ENCODE data around the gene MAPK8IP1. TPM values are rescaled to one million over a fixed set of nuclear protein-coding genes. Genes with fewer than 3 reads are reported as not detected.
"Not testable (repeated sequence)": the region's sequence is repeated elsewhere in the genome, so short reads cannot be mapped to it uniquely, and the experiment has no call there.

MAPK8IP1 gene
- polyA plus RNA-seq (2013, experiment 1 of 2; ENCODE audit: insufficient read length) = 10.6 TPM
- polyA plus RNA-seq (2013, experiment 2 of 2; ENCODE audit: insufficient read length) = 6.1 TPM

DNA sequence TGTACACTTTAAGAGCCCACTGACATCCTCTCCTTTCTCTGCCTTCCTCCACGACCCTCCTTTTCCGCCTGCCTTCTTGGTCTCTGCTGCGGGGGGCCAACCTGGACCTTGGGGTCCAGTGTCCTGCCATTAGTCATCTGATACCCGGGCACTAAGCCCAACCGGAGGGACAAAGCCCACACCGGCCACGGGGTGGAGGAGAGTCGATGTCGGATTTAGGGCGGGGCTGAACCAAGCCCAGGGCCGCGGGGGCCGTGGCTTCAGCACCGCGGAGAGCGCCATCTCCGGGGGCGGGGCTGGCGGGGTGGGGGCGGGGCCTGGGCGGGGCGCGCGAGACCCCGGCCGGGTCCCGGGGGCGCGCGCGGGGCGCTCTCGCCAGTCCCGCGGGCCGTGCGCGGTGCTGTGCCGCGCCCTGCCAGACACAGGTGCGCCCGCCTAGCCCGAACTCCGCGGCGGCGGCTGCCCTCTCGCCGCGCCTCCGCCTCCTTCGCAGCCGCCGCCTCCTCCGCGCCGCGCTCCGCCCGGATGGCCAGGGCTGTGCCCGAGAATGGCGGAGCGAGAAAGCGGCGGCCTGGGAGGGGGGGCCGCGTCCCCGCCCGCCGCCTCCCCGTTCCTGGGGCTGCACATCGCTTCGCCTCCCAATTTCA is at the start of gene MAPK8IP1:
TSS of gene MAPK8IP1 (plus strand) at position 378 of the 647 bp plus-strand sequence. CDS start at position 548, 170 bp downstream.
- peak; percentile 39 for DNase-seq

DNA sequence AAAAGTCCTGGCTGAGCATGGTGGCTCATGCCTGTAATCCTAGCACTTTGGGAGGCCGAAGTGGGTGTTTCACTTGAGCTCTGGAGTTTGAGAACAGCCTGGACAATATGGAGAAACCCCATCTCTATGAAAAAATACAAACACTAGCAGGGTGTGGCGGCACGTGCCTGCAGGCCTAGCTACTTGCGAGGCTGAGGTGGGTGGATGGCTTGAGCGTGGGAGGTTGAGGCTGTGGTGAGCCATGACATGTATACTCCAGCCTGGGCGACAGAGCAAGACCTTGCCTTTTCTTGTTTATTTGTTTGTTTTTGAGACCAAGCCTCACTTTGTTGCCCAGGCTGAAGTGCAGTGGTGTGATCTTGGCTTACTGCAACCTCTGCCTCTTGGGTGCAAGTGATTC is 46.2 kb upstream of the MAPK8IP1 start:
- no peak for DNase-seq

DNA sequence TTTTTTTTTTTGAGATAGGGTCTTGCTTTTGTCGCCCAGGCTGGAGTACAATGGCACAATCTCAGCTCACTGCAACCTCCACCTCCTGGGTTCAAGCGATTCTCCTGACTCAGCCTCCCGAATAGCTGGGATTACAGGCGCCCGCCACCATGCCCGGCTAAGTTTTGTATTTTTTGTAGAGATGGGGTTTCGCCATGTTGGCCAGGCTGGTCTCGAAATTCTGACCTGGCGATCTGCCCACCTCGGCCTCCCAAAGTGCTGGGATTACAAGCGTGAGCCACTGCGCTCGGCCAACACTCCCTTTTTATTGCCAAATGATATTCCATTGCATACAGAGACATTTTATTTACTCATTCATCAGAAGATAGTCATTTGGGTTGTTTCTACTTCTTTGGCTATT is 45.2 kb upstream of the MAPK8IP1 start:
- not testable (repeated sequence) for DNase-seq

DNA sequence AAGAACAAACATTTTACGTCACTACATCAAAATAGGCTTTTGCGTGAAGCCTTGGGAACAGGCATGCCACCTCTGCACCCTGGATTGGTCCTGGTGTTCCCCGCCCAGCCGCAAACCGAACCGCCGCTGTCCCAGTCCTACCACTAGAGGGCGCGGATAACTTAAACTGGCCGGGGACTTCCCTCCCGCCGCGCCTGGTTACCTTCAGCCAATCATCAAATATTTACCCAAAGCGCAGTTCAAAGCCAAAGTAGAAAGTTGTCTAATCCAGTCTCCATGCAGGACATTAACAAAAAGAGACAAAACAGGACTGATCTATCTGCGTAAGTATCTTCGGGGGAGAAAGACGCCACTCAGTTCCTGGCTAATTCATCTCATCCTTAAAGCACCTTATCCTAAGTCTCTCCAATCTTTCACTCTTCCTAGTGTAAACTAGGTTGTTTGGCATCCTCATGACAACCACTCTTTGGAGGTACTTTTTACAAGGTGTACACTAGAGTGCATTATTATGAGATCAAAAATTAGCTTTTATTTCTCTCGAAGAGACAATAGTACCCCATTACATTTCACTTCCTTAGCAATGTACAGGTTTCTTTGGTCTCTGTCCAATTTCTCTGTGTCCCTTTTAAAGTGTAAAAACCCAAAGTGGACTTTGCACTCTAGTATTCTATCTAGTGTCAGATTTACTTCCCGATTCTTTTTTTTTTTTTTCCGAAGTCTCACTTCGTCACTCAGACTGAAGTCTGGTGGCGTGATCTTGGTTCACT is 42.1 kb upstream of the MAPK8IP1 start:
- peak; percentile 83 for DNase-seq

DNA sequence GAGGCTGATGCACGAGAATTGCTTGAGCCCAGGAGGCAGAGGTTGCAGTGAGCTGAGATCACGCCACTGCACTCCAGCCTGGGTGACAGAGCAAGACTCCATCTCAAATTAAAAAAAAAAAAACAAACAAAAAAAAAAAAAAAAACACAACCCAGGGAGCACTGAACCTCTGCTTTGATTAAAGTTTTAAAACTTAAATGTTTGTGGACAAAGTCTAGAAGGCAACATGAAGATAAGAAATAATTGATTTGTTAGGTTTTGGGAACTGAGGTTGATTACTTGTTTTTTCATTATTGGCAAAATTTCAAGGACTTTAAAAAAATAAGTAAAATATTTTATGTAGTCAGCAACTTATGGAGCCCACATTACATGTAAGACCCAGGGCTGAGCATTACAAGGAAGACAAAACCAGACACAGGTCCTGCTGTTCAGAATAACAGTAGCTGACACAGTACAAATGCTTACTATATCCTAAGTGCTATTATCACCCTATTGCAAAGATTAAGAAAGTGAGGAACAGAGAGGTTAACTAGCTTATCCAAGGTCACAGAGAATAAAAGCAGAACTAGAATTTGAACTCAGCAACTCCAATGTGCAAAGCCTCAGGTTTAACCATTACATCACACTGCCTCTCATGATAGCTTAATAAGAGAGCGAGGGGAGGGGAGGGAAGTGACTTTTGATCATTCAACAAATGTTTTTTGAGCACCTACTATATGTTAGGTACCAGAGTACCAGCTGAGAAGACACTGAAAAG is 40.5 kb upstream of the MAPK8IP1 start:
- no peak for DNase-seq

DNA sequence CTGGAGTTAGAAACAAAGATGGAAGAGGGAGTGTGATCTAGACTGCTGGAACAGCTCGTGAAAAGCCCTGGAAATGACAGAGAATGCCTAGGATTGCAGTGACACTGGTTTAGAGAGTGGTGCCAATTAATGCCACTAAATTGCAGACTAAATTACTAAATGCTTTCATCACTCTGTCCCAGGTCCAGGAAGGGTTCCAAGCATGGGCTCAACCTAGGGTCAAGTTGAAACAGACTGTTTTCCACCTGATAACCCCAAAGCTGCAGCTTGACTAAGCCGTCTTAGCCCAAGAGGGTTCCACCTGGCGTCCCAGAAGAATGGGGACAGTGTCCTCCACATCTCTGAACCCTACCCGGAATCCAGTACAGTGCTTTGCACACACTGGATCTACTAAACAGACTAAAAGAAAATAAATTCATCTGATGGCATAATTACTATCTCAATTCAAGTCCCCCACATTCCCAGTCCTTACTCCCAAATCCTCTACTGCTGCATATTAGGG is 39.2 kb upstream of the MAPK8IP1 start:
- no peak for DNase-seq

DNA sequence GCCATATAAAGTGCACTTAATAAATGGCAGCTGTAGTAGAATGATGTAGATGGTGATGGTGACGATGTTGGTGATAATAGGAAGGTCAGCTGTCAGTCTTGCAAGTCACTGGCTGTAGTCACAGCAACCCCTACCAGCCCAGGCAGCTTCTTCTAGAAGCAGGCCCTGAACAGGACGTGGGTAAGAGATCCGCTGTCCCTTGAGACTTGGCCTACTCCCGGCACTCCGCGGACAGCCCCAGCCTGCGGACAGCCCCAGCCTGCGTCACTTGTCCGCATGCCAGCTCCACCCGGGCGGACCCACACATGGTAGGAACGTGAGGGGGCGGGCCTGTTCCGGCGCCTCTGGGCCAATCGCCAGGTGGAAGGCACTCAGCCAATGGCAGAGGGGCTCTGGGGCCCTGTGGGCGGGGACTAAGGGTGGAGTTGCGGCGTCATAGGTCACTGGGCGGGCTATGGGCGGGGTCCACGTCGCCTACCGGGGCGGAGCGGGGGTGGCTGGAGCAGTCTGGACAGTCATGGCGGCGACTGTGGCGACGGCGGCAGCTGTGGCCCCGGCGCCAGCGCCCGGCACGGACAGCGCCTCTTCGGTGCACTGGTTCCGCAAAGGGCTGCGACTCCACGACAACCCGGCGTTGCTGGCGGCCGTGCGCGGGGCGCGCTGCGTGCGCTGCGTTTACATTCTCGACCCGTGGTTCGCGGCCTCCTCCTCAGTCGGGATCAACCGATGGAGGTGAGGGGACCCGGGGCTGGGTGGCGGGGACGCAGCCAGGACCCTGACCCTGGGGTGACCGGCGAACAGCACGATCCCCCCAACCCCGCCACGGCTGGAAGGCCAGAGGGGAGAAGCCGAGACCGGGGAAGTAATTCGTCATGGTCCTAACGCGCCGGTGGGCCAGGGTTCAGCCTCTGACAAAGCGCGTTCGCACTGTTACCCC is 38.2 kb upstream of the MAPK8IP1 start, which contains the start of gene CRY2:
TSS of gene CRY2 (plus strand) at position 502 of the 937 bp plus-strand sequence. CDS start at position 518, 16 bp downstream.
- DNase-seq = peak; percentile 97

DNA sequence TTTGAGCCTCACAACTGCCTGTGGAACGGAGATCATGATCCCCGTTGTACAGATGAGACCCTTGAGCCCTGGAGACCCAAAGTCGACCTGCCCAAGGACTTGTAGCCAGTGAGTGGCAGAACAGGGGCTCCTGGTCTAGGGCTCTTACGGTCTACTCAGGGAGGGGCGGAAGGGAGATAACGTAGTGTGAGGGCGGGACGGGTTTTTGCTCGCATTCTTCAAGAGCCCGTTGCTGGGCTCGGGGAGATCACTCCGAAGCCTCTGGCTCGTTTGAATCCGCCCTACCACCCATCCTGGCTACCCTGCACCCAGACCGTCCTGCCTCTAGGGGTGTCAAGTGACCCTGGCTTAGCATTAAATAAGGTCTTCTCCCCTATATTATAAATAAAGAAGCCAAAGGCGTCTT is 37.5 kb upstream of the MAPK8IP1 start:
- DNase-seq = peak; percentile 64

DNA sequence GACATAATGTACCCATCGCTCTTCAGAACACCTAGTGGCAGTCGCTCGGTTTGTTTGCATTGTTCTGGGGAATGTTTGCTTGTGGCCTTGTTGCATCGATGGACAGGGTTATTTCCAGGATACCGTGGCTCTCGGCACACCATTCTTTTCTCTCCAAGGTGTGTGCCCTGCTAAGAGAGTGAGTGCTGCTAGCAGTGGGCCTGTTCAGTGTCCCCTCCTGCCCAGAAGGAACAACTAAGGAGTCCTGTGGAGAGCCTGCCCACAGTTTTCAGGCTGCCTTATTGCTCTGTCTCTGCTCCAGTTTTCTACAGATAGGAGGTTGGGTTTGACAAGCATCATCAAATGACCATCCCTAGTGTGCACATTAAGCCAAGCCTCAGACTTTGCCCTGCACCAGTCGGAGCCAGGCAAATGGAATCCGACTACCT is 36.8 kb upstream of the MAPK8IP1 start:
- no peak for DNase-seq

DNA sequence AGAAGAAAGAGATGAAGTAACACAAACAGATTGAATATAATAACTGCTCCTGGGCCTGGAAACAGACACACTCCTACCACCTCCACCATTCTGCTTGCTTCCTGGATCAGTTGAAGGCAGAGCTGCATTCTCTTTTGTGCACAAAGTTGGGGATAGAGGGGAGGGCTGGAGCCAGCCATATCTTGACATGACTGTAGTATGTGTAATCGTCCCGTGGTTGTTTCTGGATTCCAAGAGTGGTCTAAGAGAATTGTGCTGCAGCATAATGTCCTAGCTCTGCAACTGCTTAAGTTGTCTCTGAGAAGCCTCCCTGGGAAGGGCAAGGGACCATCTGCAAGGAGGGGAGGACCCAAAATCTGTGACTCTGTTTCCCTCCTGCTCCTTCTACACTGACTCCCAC is 35.0 kb upstream of the MAPK8IP1 start:
- DNase-seq = peak; percentile 63

DNA sequence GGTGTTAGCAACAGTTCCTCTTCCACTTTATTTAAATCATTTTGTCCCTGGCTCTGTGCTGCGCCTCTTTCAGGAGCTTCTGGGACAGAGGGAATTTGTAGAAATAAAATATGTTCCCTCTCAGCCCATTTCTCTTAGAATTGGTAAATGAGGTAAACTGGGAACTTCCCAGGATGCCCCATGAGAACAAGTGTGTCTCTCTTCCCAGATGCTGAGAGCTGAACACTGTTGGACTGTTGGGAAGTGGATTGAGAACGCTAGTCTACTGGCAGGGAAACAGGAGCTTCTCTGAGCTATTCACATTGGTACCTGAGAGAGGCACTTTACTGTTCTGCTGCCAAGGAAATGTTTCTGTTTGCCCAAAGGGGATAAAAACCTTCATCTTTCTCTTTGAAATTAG is 34.2 kb upstream of the MAPK8IP1 start:
- no peak for DNase-seq

DNA sequence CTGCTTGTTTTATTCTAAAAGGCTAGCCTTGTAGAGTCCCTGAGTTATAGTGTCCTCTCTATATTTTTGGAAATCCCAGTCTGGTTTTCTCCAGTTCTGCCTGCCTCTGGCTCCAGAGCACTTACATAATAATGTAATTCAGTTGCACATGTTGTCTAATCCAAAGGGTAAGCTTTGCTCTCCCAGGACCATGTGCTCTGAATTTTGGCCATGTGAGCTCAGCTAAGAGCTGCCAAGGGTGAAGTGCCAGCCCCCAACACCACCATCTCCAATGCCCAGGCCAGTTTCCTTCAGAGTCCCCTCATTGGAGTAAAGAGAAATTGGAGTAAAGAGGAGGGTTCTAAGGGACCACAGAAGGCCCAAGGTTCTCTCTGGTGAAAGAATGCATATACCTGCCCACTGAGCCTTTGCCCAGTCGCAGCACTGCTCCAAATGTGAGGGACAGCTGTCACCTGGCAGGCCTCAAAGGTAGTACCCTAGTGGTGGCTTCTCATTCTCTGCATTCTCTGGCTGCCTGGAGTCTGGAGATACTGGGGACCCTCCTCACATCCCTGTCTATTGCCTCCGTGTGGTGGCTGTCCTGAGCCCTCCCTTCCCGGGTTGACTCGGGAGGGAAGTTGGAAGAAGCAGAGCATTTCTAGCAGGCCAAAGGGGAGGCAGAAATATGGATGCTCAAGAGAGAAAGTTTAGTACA is 33.3 kb upstream of the MAPK8IP1 start:
- DNase-seq = no peak

DNA sequence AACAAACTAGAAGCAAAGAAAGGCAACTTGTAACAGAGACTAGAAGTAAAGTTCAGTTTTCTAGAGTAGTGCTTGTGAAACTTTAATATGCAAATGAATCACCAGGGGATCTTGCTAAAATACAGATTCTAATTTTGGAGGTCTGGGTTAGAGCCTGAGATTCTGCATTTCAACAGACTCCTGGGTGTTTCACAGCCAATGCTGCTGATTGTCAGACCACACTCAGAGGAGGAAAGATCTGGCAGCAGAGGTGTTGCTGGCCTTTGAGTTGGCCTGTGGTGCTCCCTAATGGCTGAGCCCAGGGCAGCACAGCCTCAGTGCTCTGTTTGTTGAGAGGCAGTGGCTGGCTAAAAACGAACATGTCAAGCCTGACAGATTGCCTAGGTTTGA is 32.7 kb upstream of the MAPK8IP1 start:
- DNase-seq = no peak

DNA sequence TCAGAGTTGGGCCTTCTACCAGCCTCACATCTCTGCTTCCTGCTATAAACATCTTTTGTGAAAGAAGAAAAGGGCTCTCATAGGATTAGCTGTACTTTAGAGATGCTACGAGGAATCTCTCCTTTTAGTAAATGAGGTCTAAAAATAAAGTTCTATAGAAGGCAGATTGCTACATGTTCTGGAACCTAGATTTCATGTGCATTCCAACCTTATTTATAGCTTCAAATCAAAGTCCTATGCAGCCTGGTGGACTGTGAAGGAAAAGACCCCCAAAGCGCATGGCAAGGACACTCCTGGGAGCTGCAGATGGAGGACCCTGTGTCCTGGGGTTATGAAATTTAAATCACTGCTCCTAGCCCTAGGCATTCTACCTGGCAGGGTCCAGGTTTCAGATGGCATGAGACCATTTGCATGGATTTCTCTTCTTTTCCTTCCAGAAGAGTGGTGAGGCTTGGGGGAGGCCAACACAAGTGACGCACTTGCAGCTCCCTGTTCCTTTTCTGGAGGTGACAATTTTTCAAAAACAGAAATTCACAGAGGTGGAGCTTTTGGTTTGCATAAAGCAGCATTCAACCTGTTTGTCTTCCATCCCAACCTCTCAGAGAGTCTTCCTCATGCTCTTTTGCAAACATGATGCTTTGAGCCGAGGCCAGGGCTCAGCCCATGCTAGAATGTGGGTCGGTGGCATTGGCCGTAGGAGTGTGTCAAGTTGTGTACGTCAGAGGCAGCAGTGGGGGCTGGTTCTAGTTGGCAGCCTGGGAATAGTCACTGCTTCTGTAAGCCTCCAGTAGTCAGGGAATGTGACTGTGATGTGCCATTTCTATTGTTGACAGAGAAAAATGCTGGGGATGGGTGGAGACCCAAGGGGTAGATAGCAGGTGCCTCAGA is 31.9 kb upstream of the MAPK8IP1 start:
- DNase-seq = no peak

DNA sequence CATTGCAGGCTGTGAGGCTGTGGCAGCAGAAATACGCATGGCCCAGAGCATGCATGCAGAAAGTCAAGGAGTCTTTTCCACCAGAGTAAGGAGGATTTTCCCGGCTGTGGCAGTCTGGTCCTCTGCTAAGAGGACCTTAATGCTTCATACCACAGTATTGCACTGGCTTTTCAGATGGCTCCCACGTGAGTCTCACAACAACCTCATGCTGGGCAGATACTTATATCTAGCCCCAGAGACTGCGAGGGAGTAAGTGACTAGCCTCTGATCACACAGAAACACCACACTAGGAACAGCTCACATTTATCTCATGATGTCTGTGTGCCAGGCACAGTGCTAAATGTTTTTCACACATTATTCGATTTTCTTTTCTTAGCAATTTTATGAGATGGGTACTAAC is 30.1 kb upstream of the MAPK8IP1 start:
- no peak for DNase-seq

DNA sequence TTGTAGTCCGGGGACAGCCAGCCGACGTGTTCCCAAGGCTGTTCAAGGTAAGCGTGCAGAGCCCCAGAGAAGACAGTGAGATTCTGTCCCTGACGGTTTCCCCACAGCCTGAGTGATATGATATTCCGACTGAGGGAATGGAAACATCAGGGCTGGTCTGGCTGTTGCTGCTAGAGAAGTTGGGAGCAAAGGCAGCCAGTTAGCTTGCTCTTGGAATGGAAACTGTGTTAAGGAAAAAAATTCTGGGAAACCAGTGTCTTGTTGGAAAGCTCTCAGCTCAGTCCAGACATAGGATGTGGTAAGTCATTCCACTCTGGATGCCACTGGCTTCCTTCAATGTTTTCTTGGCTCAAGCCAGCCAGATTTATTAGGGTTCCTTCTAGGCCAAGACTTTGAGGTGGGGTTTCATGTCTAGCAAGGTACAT is 29.4 kb upstream of the MAPK8IP1 start:
- DNase-seq = no peak

DNA sequence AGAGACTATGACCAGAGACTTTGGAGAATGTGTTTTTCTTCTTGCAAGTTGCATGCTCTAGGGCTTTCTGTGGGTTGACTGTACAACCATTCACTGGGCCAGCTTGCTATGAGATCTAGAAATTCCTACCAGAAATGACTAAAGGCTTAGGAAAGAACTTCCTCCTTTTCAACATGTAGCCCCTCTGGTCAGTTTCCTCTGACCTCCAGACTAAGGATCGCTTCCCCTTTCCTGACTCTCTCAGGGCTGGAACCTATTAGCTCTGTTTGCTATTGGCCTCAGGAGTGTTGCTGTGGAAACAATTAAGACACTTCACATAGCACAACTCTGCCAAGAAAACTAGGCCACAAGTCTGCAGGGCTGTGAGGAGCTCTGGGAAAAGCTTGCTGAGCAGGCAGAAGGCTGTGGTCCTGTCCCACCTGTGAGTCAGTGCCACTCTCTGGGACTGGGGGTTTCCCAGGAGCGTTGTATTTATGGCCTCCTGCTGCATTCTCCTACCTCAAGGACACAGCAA is 27.4 kb upstream of the MAPK8IP1 start:
- peak; percentile 72 for DNase-seq

DNA sequence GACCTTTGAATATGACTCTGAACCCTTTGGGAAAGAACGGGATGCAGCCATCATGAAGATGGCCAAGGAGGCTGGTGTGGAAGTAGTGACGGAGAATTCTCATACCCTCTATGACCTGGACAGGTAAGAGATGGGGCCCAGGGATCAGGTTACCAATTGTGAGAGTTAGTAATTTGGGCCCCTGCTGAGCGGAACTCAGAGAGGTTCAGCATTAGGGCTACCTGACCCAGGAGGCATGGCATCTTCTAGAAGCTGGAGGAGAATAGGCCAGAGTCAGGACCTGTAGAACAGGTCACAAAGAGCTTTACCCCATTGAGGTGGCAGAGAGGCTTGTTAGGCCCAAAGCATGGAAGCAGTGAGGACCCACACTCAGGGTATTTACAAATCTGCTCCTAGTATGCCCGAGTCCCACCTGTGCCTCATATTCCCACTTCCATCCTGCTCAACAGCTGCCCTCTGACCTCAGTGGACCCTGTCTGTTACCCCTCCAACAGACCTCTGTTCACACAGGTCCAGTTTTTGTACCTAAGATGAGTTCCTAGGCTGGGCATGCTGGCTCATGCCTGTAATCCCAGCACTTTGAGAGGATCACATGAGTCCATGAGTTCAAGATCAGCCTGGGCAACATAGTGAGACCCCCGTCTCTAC is 26.6 kb upstream of the MAPK8IP1 start:
- no peak for DNase-seq

DNA sequence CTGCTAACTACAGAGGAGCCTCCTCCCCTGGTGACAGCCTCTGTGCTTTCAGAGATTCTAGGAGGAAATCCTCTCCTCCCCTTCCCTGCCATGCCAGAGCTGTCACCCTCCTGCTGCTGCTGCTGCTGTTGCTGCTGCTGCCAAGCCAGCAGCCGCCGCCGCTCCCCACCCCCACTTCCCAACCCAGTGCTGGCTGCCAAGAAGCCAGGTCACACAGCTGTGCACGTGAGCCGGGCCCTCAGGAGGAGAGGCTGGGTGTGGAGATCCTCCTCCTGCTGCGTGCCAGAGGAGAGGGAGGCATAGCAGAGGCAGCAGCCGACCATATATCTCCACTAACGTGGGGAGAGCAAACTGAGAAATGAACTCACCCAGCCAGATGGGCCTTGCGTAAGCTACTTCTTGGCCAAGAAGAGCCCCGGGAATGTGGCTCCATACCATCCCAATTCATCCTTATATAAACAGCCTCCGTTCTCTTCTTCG is 25.8 kb upstream of the MAPK8IP1 start:
- peak; percentile 96 for DNase-seq

Data from fibroblast of skin of back (primary cell).